HepG2 (cell line): ENCODE measurements around the gene STX10. TPM values are rescaled to one million over a fixed set of nuclear protein-coding genes. Genes with fewer than 3 reads are reported as not detected.

Source experiments
- FOXA3 ChIP-seq: IDR thresholded peaks from 2 replicates; pipeline ENCODE4 v1.6.1; 2016; ENCODE audit warnings: missing genetic modification reagents, missing compliant biosample characterization
- FOXJ3 ChIP-seq: sonication (generic); formaldehyde crosslinking; IDR thresholded peaks from 2 replicates; pipeline ENCODE4 v1.4.0; 2020; ENCODE audit warnings: missing genetic modification reagents, mild to moderate bottlenecking, borderline replicate concordance
- JARID2 ChIP-seq: sonication (generic); formaldehyde crosslinking; IDR thresholded peaks from 2 replicates; pipeline ENCODE4 v1.8.1; 2023; ENCODE audit warnings: missing genetic modification reagents, inconsistent platforms; ENCODE audit not compliant: insufficient replicate concordance
- KDM3A ChIP-seq: IDR thresholded peaks from 2 replicates; pipeline ENCODE4 v1.6.1; 2018; ENCODE audit warnings: low read depth, missing compliant biosample characterization
- MAFF ChIP-seq: IDR thresholded peaks from 2 replicates; pipeline ENCODE4 v1.6.1; 2011; ENCODE audit warnings: low read depth, low read length, improper control_type of control experiment
- MBNL3 ChIP-seq: fragments of 250-450 bp; sonication (Bioruptor Pico); conservative IDR thresholded peaks from 2 replicates; pipeline ENCODE4 v1.8.0; 2022; ENCODE audit warnings: mild to moderate bottlenecking, inconsistent platforms
- MEF2D ChIP-seq: sonication (generic); formaldehyde crosslinking; IDR thresholded peaks from 2 replicates; pipeline ENCODE4 v1.5.1; 2020; ENCODE audit warnings: mild to moderate bottlenecking, missing genetic modification reagents
- NBN ChIP-seq: fragments of 450-650 bp; conservative IDR thresholded peaks from 2 replicates; pipeline ENCODE4 v1.6.1; 2017
- POLR2AphosphoS2 ChIP-seq: IDR thresholded peaks from 2 replicates; pipeline ENCODE4 v1.6.1; 2011; ENCODE audit warnings: low read depth, low read length, improper control_type of control experiment
- RARA ChIP-seq: IDR thresholded peaks from 2 replicates; pipeline ENCODE4 v1.6.1; 2016; ENCODE audit warnings: missing genetic modification reagents, missing compliant biosample characterization
- REPIN1 ChIP-seq: sonication (generic); formaldehyde crosslinking; IDR thresholded peaks from 2 replicates; pipeline ENCODE4 v1.8.0; 2022; ENCODE audit warnings: missing genetic modification reagents, low read depth, mild to moderate bottlenecking, borderline replicate concordance
- SETDB1 ChIP-seq: sonication (generic); formaldehyde crosslinking; IDR thresholded peaks from 2 replicates; pipeline ENCODE4 v1.5.1; 2020; ENCODE audit warnings: missing genetic modification reagents, mild to moderate bottlenecking, borderline replicate concordance
- STAG1 ChIP-seq: sonication (generic); formaldehyde crosslinking; IDR thresholded peaks from 2 replicates; pipeline ENCODE4 v1.4.0; 2020; ENCODE audit warnings: missing genetic modification reagents
- YEATS2 ChIP-seq: sonication (generic); formaldehyde crosslinking; IDR thresholded peaks from 2 replicates; pipeline ENCODE4 v1.4.0; 2020; ENCODE audit warnings: missing genetic modification reagents, borderline replicate concordance
- YEATS4 ChIP-seq: sonication (generic); formaldehyde crosslinking; IDR thresholded peaks from 2 replicates; pipeline ENCODE4 v1.4.0; 2020; ENCODE audit warnings: missing genetic modification reagents, borderline replicate concordance
- ZFP62 ChIP-seq: sonication (generic); formaldehyde crosslinking; IDR thresholded peaks from 2 replicates; pipeline ENCODE4 v1.4.0; 2020; ENCODE audit warnings: missing genetic modification reagents
- ZNF17 ChIP-seq: sonication (generic); formaldehyde crosslinking; IDR thresholded peaks from 2 replicates; pipeline ENCODE4 v1.5.0; 2020; ENCODE audit warnings: mild to moderate bottlenecking, missing genetic modification reagents
- ZNF205 ChIP-seq: IDR thresholded peaks from 2 replicates; pipeline ENCODE4 v1.6.1; 2018; ENCODE audit warnings: missing biosample characterization, missing genetic modification reagents
- ZNF703 ChIP-seq: sonication (generic); formaldehyde crosslinking; IDR thresholded peaks from 2 replicates; pipeline ENCODE4 v1.5.1; 2020; ENCODE audit warnings: missing genetic modification reagents, mild to moderate bottlenecking, moderate library complexity, borderline replicate concordance
- ZNF747 ChIP-seq: sonication (generic); formaldehyde crosslinking; IDR thresholded peaks from 2 replicates; pipeline ENCODE4 v1.8.1; 2023; ENCODE audit warnings: missing genetic modification reagents, mild to moderate bottlenecking, borderline replicate concordance
- polyA plus RNA-seq, 8 experiments: library from polyadenylated mRNA; depleted of rRNA in 3 of 8; stranded (reverse) in 7 of 8; unstranded in 1 of 8; fragments of >200 nt; fragmentation: Illumina TruSeq in 4 of 8; extraction: Trizol in 4 of 8; gene quantifications; 2 replicates each; pipeline versions ENCODE4 v1.2.1 to v1.2.3, GENCODE V29; 2011 to 2016; ENCODE audit warnings: low read depth in 4 of 8, missing spikeins in 1 of 8, mixed read lengths in 1 of 8; ENCODE audit not compliant: insufficient read depth in 1 of 8
- total RNA-seq, 5 experiments: library from RNA; depleted of rRNA; stranded (reverse); fragments of >200 nt; fragmentation: Illumina TruSeq; extraction: Trizol; gene quantifications; 2 replicates each; pipeline ENCODE4 v1.2.3, GENCODE V29; 2016; ENCODE audit warnings: low read depth in 1 of 5
- TF ChIP-seq, protein P1 (sequence below): sonication (generic); formaldehyde crosslinking; conservative IDR thresholded peaks from 2 replicates; pipeline ENCODE4 v1.8.0; 2022; ENCODE audit warnings: missing genetic modification reagents
- TF ChIP-seq, protein P2 (sequence below): sonication (generic); formaldehyde crosslinking; IDR thresholded peaks from 2 replicates; pipeline ENCODE4 v1.4.0; 2020; ENCODE audit warnings: missing genetic modification reagents
- TF ChIP-seq, protein P3 (sequence below), 2 experiments: IDR thresholded peaks; 2 replicates each; pipeline ENCODE4 v1.6.1; 2011 to 2012; ENCODE audit warnings: low read length in 2 of 2, borderline replicate concordance in 1 of 2, low read depth in 1 of 2, mild to moderate bottlenecking in 1 of 2, moderate library complexity in 1 of 2

The STX10 gene
- total and polyA plus RNA-seq, 2 of the 13 experiments (the other 11 are each of a cell fraction or from before 2014, with no cell fraction given): 47.9 to 66.4 TPM

DNA sequence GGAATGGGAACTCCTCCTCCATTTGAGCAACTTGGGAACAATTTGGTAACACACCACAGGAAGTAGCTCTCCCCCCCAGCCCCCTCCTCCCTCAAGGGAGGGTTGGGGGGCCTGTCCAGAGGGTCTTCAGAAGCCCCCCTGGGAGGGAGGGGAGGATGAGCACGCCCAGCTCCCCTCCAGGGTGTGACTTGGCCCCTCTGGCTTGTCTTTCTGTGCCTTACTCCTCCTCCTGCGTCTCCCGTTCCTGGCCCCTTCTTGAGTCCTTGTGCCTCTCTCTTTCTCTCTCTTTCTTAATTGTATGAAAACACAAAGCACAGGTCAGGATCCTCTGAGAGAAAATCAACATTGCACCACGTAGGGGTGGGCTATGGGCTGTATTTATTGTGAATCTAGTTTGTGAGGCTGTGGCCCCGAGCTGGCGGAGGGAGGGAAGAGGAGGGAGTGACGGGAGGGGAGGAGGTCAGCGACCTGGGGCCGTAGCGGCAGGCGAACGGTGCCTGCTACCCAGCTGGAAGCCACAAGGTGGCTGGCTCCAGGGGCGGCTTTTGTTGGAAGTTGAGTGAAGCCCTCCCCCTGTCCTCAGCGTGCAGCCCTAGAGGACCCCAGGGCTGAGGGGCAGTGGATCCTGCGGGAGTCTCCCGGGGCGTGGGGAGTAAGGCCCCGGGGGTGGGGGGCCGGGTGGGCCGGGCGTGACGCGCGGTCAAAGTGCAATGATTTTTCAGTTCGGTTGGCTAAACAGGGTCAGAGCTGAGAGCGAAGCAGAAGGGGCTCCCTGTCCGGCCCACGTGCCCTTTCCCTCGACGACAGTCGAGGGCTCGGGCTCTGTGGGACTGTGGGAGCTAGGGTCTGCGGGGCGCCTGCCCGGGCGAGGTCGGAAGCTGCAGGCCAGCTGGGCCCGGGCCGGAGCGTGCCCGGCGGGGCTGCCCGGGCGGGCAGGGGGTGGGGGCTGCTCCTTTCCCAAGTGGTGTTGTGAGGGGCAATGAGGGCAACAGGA, 53.9 kb downstream of the STX10 start (continued):
- TF ChIP-seq ZNF205 (CRISPR knock-in tag) (no peak), KDM3A (peak; percentile 21; the same call in 1 of the 2 replicates), YEATS4 (CRISPR knock-in tag) (no peak), ZNF17 (CRISPR knock-in tag) (no peak), FOXJ3 (CRISPR knock-in tag) (no peak), JARID2 (no peak), FOXA3 (CRISPR knock-in tag) (0 out of 2 replicates have a peak, but pooled peaks have one; percentile 19), RARA (CRISPR knock-in tag) (no peak), ZFP62 (CRISPR knock-in tag) (no peak), SETDB1 (CRISPR knock-in tag) (no peak), YEATS2 (CRISPR knock-in tag) (no peak), REPIN1 (CRISPR knock-in tag) (no peak), MAFF (no peak), ZNF703 (no peak), NBN (no peak), ZNF747 (CRISPR knock-in tag) (no peak), STAG1 (CRISPR knock-in tag) (peak; percentile 48), MEF2D (CRISPR knock-in tag) (no peak), MBNL3 (CRISPR knock-in tag) (no peak), POLR2AphosphoS2 (no peak)
- TF ChIP-seq, protein P1, sequence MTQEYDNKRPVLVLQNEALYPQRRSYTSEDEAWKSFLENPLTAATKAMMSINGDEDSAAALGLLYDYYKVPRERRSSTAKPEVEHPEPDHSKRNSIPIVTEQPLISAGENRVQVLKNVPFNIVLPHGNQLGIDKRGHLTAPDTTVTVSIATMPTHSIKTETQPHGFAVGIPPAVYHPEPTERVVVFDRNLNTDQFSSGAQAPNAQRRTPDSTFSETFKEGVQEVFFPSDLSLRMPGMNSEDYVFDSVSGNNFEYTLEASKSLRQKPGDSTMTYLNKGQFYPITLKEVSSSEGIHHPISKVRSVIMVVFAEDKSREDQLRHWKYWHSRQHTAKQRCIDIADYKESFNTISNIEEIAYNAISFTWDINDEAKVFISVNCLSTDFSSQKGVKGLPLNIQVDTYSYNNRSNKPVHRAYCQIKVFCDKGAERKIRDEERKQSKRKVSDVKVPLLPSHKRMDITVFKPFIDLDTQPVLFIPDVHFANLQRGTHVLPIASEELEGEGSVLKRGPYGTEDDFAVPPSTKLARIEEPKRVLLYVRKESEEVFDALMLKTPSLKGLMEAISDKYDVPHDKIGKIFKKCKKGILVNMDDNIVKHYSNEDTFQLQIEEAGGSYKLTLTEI (CRISPR knock-in tag): no peak
- TF ChIP-seq, protein P2, sequence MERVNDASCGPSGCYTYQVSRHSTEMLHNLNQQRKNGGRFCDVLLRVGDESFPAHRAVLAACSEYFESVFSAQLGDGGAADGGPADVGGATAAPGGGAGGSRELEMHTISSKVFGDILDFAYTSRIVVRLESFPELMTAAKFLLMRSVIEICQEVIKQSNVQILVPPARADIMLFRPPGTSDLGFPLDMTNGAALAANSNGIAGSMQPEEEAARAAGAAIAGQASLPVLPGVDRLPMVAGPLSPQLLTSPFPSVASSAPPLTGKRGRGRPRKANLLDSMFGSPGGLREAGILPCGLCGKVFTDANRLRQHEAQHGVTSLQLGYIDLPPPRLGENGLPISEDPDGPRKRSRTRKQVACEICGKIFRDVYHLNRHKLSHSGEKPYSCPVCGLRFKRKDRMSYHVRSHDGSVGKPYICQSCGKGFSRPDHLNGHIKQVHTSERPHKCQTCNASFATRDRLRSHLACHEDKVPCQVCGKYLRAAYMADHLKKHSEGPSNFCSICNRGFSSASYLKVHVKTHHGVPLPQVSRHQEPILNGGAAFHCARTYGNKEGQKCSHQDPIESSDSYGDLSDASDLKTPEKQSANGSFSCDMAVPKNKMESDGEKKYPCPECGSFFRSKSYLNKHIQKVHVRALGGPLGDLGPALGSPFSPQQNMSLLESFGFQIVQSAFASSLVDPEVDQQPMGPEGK (CRISPR knock-in tag): peak; percentile 71
- TF ChIP-seq, protein P3, sequence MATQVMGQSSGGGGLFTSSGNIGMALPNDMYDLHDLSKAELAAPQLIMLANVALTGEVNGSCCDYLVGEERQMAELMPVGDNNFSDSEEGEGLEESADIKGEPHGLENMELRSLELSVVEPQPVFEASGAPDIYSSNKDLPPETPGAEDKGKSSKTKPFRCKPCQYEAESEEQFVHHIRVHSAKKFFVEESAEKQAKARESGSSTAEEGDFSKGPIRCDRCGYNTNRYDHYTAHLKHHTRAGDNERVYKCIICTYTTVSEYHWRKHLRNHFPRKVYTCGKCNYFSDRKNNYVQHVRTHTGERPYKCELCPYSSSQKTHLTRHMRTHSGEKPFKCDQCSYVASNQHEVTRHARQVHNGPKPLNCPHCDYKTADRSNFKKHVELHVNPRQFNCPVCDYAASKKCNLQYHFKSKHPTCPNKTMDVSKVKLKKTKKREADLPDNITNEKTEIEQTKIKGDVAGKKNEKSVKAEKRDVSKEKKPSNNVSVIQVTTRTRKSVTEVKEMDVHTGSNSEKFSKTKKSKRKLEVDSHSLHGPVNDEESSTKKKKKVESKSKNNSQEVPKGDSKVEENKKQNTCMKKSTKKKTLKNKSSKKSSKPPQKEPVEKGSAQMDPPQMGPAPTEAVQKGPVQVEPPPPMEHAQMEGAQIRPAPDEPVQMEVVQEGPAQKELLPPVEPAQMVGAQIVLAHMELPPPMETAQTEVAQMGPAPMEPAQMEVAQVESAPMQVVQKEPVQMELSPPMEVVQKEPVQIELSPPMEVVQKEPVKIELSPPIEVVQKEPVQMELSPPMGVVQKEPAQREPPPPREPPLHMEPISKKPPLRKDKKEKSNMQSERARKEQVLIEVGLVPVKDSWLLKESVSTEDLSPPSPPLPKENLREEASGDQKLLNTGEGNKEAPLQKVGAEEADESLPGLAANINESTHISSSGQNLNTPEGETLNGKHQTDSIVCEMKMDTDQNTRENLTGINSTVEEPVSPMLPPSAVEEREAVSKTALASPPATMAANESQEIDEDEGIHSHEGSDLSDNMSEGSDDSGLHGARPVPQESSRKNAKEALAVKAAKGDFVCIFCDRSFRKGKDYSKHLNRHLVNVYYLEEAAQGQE (IDR thresholded peaks at IDR 0.05; ENCODE audit: borderline replicate concordance in 1 of 2, low read depth in 1 of 2, low read length in 2 of 2): no peak
